Psoas muscle (tissue), 8 donors: ENCODE data around the gene CYP2A6. TPM values are rescaled to one million over a fixed set of nuclear protein-coding genes. Genes with fewer than 3 reads are reported as not detected.
A peak's percentile ranks its signal among the peaks of the same experiment; 100 is the strongest.
"Not testable (repeated sequence)": the region's sequence is repeated elsewhere in the genome, so short reads cannot be mapped to it uniquely, and the experiment has no call there.

Experiments used
- ATAC-seq, 4 donors: fragments of 200-7000 bp; cut with Tn5 transposase; one replicate each; pipeline ENCODE4 v1.9.1; 2020; ENCODE audit warnings: moderate library complexity in 3 of 4, mild to moderate bottlenecking in 2 of 4
- DNase-seq, 2 donors: peaks; one replicate each; pipeline ENCODE4 v3.0.0-alpha.2; 2020
- H3K27ac ChIP-seq: fragments of 200-600 bp; one replicate; pipeline ENCODE4 v1.8.0; 2022
- H3K27me3 ChIP-seq, 3 donors: fragments of 200-600 bp in 1 of 3; one replicate each; pipeline versions ENCODE4 v1.6.1 to v1.8.0; 2013 to 2022; ENCODE audit warnings: low read length in 2 of 3, mild to moderate bottlenecking in 2 of 3, moderate library complexity in 1 of 3; ENCODE audit not compliant: insufficient read depth in 3 of 3
- H3K36me3 ChIP-seq, 2 donors: fragments of 200-600 bp in 1 of 2; one replicate each; pipeline versions ENCODE4 v1.6.1 to v1.8.0; 2013 to 2022; ENCODE audit warnings: low read depth in 1 of 2, mild to moderate bottlenecking in 1 of 2, moderate library complexity in 1 of 2; ENCODE audit not compliant: insufficient read depth in 1 of 2
- H3K4me1 ChIP-seq: fragments of 200-600 bp; one replicate; pipeline ENCODE4 v1.8.0; 2022
- H3K4me3 ChIP-seq: fragments of 200-600 bp; one replicate; pipeline ENCODE4 v1.8.0; 2022; ENCODE audit warnings: mild to moderate bottlenecking
- H3K9me3 ChIP-seq: fragments of 200-600 bp; one replicate; pipeline ENCODE4 v1.8.0; 2022
- WGBS, 3 donors: extraction: QIAGEN DNeasy Blood & Tissue Kit; methylation state at CpG; one replicate each; pipeline versions ENCODE4 v1.1.6 to v1.1.7; 2013; 5-methylcytosine and 5-hydroxymethylcytosine counted together
- intact Hi-C, 2 donors: fragments of 100-400 bp; cut with DNase I; formaldehyde crosslinking; loops; one replicate each; pipeline versions ENCODE4 v1.11.0 to v1.14.2; 2022
- polyA plus RNA-seq, 3 donors: library from polyadenylated mRNA; stranded (reverse); fragments of 200-250 nt; gene quantifications; one replicate each; pipeline ENCODE4 v1.2.3, GENCODE V29; 2013
- total RNA-seq, 4 donors: library from RNA; stranded (reverse); fragmentation: NEBNext Ultra II Directional in 2 of 4; extraction: Animal tissue kit (Norgen Biotek cat#: 25700) in 2 of 4; gene quantifications; one replicate each; pipeline versions ENCODE4 v1.2.1 to v1.2.4, GENCODE V29; 2021 to 2023
- TF ChIP-seq, protein P1 (sequence below): fragments of 200-600 bp; IDR thresholded peaks from one replicate; pipeline ENCODE4 v1.8.0; 2022; ENCODE audit warnings: antibody characterized with exemption
- donor health status: healthy with polysubstance abuse.
- donor health status: DM: no; HTN: no; CAD: no; lungs with moderate emphysema.
- donor health status: Bipolar disorder and iron deficiency.
- donor health status: healthy.
- donor health status: DM: yes; HTN: yes; CAD: no.
- donor health status: DM: no; HTN: no; CAD: no.
- donor health status: DM: no; HTN: no; CAD: no.
- donor health status: DM: yes; HTN: yes; CAD: no.

The CYP2A6 gene
- total and polyA plus RNA-seq, 7 donors: 0.32 TPM; not detected in 6

DNA sequence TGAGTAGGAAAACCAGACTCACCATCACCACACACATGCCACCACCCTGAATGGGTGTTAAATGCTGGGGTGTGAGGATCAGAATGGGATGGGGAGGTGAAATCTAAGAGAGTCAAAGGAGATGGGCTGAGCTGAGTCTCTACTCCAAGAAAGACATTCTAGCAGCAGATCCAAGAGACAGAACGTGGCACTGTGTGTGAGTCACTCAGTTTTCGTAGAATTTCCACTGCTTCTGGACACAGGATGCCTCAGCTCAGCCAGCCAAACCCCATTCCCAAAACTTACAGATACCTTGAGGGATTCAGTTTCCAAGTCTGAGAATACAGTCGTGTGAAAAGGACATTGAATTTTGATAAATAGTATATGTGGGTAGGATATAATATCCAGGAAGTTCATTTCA is 39.1 kb upstream of the CYP2A6 start:
- 44 to 47% (median 47%) methylated on average over 3 of the region's 3 CpGs for WGBS, 3 donors
- H3K9me3 ChIP-seq: no peaks in the 10 kb centered on the region
- H3K36me3 ChIP-seq: no peaks in the 10 kb centered on the region
- H3K4me3 ChIP-seq: no peak overlapping the region
- no peak for DNase-seq
- H3K27me3 ChIP-seq: peaks cover 0 to 3% (median 3%) of the 10 kb centered on the region in 3 donors
- H3K4me1 ChIP-seq: no peaks in the 10 kb centered on the region
- ATAC-seq: no peak
- TF ChIP-seq, protein P1, sequence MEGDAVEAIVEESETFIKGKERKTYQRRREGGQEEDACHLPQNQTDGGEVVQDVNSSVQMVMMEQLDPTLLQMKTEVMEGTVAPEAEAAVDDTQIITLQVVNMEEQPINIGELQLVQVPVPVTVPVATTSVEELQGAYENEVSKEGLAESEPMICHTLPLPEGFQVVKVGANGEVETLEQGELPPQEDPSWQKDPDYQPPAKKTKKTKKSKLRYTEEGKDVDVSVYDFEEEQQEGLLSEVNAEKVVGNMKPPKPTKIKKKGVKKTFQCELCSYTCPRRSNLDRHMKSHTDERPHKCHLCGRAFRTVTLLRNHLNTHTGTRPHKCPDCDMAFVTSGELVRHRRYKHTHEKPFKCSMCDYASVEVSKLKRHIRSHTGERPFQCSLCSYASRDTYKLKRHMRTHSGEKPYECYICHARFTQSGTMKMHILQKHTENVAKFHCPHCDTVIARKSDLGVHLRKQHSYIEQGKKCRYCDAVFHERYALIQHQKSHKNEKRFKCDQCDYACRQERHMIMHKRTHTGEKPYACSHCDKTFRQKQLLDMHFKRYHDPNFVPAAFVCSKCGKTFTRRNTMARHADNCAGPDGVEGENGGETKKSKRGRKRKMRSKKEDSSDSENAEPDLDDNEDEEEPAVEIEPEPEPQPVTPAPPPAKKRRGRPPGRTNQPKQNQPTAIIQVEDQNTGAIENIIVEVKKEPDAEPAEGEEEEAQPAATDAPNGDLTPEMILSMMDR: no peak
- intact Hi-C loops: no loop called here
- no peak overlapping the region for H3K27ac ChIP-seq

DNA sequence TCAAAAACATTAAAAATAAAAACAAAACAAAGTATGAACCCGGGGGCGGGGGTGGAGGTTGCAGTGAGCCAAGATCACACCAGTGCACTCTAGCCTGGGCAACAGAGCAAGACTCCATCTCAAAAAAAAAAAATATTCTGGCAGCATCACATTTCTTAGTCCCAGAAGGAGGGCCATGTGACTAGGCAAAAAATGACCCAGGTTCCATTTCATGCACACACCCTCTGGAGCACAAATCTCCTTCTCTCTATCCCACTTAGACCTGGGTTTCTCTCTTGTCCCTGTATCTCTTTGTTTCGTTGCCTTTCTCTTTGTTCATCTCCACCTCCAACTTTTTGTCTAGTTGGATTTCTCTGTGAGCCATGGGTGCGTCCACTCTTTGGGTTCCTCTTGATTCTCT is 37.9 kb upstream of the CYP2A6 start:
- Histone ChIP-seq H3K27ac (no peak overlapping the region), H3K9me3 (no peaks in the 10 kb centered on the region), H3K27me3 (peaks cover 0 to 3% (median 3%) of the 10 kb centered on the region in 3 donors), H3K36me3 (no peaks in the 10 kb centered on the region), H3K4me1 (no peaks in the 10 kb centered on the region), H3K4me3 (no peak overlapping the region)
- no peak for ATAC-seq
- 72 to 76% (median 73%) methylated on average over 4 of the region's 4 CpGs for WGBS, 3 donors
- TF ChIP-seq, protein P1: no peak
- DNase-seq: no peak
- intact Hi-C loops: no loop called here

DNA sequence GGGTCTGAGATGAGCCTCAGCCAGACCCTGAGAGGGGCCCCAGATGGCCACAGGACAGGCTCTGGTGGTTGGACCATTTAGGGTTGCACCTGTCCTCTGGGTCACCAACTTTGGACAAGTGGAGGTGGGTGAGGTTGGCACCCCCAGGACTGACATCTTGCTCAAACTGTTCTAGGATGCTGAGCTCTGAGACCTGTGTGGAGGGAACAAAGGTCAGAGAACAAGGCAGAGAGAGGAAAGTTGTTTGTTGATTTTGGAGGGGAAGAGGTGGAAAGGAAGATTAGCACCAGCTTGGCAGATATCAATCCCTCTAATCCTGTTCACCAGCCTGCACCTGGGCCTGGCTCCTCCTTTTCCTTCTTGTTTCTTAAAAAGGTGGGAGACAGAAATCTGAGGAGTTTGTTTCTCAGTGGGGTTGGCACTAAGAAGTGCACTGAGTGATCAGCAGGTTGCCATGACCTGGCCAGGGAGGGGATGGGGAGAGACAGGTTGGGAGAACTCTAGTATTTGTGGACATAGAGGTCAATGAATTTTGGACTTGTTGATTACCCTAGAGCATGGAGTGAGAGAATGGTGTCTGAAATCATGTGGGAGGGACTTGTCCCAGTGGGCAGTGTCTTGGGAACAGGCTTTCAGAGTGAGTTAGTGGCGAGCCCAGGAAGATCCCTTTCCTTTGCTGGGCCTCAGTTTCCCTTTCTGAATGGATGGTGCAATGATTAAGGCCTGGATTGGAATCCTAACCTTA is 34.1 kb upstream of the CYP2A6 start:
- H3K27ac ChIP-seq, intact Hi-C loops, ATAC-seq, H3K4me1 ChIP-seq, H3K27me3 ChIP-seq, H3K9me3 ChIP-seq, DNase-seq, H3K36me3 ChIP-seq, H3K4me3 ChIP-seq: not testable (repeated sequence)
- no CpG with 5 or more reads among the region's 1 CpG for WGBS, 3 donors

DNA sequence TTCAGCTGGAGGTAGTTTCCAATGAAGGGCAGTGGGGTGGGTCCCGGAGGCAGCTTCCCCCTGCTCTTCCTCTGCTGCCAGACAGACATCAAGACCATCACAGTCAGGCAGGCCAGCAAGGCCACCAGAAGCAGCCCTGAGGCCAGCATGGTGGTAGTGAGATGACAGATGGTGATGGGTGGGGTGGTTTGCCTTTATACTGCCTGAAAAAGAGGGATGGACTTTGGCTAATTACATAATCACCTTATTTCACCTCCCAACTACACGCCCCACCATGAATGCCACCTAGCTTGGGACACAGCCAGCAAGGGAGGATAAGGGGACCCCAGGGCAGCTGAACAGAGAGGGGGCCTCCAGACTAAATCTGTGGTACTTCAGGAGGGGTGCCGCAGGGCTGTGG is 31.8 kb upstream of the CYP2A6 start, which contains the start of gene CYP2A7:
CYP2A7 (minus strand) TSS at position 170 of the 400 bp plus-strand sequence; CDS start at position 149, 21 bp downstream.
- ATAC-seq, H3K36me3 ChIP-seq, DNase-seq, H3K27ac ChIP-seq, H3K4me3 ChIP-seq, H3K9me3 ChIP-seq, H3K4me1 ChIP-seq, intact Hi-C loops, H3K27me3 ChIP-seq: not testable (repeated sequence)
- WGBS, 3 donors: 71 to 83% (median 80%) methylated on average over 3 of the region's 3 CpGs

DNA sequence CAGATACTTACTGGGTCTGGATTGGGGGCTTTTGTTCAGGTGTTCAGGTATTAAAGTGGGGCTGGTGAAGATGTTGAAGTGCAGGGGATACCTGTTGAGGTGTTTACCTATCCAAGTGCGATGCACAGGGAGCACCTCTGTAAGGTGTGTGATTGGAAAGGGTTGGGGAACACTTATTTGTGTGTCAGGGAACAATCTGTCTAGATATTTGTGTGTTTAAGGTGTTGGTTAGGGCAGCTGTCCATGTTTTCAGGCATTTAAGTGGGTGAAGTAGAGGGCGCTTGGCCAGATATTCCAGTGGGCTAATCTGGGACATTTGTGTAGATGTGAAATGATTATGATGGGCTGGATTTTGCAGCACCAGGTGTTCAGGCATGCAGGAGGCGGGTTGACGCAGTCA is 29.1 kb upstream of the CYP2A6 start:
- H3K9me3 ChIP-seq, H3K36me3 ChIP-seq, DNase-seq, intact Hi-C loops, ATAC-seq, H3K4me1 ChIP-seq, H3K27ac ChIP-seq, H3K27me3 ChIP-seq, H3K4me3 ChIP-seq: not testable (repeated sequence)
- 61 to 86% (median 75%) methylated on average over 4 of the region's 4 CpGs for WGBS, 3 donors

DNA sequence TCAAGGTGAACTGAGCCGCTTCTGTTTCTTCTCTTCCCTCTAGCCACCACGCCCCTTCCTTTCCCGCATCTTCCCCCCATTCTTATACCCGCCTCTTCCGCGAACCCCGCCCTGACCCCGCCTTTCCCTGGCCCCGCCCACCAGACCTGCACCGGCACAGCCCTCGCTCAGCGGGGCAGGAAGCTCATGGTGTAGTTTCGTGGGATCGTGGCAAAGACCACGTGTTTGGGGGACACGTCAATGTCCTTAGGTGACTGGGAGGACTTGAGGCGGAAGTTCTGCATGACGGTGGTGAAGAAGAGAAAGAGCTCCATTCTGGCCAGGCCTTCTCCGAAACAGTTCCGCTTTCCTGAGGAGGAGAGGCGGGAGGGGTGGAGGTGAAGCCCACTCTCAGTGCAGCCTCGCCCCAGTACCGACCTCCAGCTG is 25.3 kb upstream of the CYP2A6 start:
- WGBS, 3 donors: 3 to 10% (median 4%) methylated on average over 15 to 20 of the region's 23 CpGs
- H3K27ac ChIP-seq, H3K9me3 ChIP-seq, H3K36me3 ChIP-seq, intact Hi-C loops, H3K27me3 ChIP-seq, H3K4me1 ChIP-seq, H3K4me3 ChIP-seq, ATAC-seq: not testable (repeated sequence)
- DNase-seq: peak; percentile 58 to 79

DNA sequence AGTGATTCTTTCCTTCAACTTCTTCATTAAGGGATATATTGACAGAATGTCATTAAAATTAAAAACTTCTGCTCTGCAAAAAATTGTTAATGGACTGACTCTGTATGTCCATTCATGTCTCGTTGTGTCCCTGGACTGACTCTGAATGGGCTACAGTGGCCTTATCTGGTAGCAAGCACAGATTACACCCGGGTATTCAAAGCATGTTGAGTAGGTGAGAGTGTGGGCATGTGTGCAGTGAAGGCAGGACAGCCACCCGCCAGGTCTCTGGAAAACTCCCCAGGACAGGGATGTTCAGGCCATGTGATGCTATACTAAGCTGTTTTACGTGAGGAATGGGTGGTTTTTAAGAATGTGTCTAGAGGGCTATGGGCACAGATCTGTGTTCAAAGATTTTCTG is 24.6 kb upstream of the CYP2A6 start:
- H3K27me3 ChIP-seq, H3K4me1 ChIP-seq, H3K4me3 ChIP-seq, H3K27ac ChIP-seq, H3K9me3 ChIP-seq, DNase-seq, ATAC-seq, intact Hi-C loops, H3K36me3 ChIP-seq: not testable (repeated sequence)
- WGBS, 3 donors: 50 to 68% (median 61%) methylated on average over 1 to 2 of the region's 4 CpGs

DNA sequence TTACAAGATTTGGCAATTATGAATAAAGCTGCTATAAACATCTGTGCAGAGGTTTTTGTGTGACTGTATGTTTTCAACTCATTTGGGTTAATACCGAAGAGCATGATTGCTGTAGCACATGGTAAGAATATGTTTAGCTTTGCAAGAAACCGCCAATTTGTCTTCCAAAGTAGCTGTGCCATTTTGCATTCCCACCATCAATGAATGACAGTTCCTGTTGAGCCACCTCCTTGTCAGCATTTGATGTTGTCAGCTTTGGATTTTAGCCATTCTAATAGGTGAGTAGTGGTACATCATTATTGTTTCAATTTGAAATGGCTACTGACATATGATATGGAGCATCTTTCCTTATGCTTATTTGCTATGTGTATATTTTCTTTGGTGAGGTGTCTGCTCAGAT is 23.6 kb upstream of the CYP2A6 start:
- ATAC-seq, DNase-seq, H3K4me3 ChIP-seq, H3K9me3 ChIP-seq, H3K36me3 ChIP-seq, H3K27ac ChIP-seq, intact Hi-C loops, H3K27me3 ChIP-seq, H3K4me1 ChIP-seq: not testable (repeated sequence)
- WGBS, 3 donors: 75 to 79% (median 79%) methylated on average over 2 of the region's 2 CpGs
